Osteocyte (in vitro differentiated cells): ENCODE measurements around the gene TAF6. TPM values are rescaled to one million over a fixed set of nuclear protein-coding genes. Genes with fewer than 3 reads are reported as not detected.

Source experiments
- DNase-seq: peaks from one replicate; pipeline ENCODE4 v3.0.0; 2021; ENCODE audit warnings: mixed read lengths; ENCODE audit not compliant: unreplicated experiment; ENCODE audit errors: extremely low spot score
- H3K27ac Mint-ChIP-seq: one replicate; pipeline ENCODE4 v1.8.0; 2021; ENCODE audit warnings: mild to moderate bottlenecking, mixed read lengths; ENCODE audit not compliant: unreplicated experiment
- H3K27me3 Mint-ChIP-seq: one replicate; pipeline ENCODE4 v1.8.0; 2021; ENCODE audit warnings: mixed read lengths; ENCODE audit not compliant: unreplicated experiment
- H3K36me3 Mint-ChIP-seq: one replicate; pipeline ENCODE4 v1.8.0; 2021; ENCODE audit warnings: mixed read lengths; ENCODE audit not compliant: unreplicated experiment
- H3K4me1 Mint-ChIP-seq: one replicate; pipeline ENCODE4 v1.8.0; 2021; ENCODE audit warnings: mixed read lengths; ENCODE audit not compliant: unreplicated experiment
- H3K4me3 Mint-ChIP-seq: one replicate; pipeline ENCODE4 v1.8.0; 2021; ENCODE audit warnings: mild to moderate bottlenecking, moderate library complexity, mixed read lengths; ENCODE audit not compliant: unreplicated experiment
- H3K9me3 Mint-ChIP-seq: one replicate; pipeline ENCODE4 v1.8.0; 2021; ENCODE audit warnings: mixed read lengths; ENCODE audit not compliant: unreplicated experiment
- CTCF ChIP-seq: fragments of 200-600 bp; sonication (generic); IDR thresholded peaks from 2 replicates; pipeline ENCODE4 v1.5.0; 2021; ENCODE audit warnings: antibody characterized with exemption, mild to moderate bottlenecking, moderate library complexity
- total RNA-seq: library from RNA; stranded (reverse); gene quantifications from 2 replicates; pipeline ENCODE4 v1.2.1, GENCODE V29; 2021

The TAF6 gene
- total RNA-seq, 1 donor from 2014 or later, result 62.8 TPM

GRCh38 chr7:100107890-100108289 is 11.3 kb downstream of the TAF6 start:
- no peaks in the 10 kb centered on the region for H3K27me3 Mint-ChIP-seq
- H3K27ac Mint-ChIP-seq, result no peak overlapping the region
- H3K9me3 Mint-ChIP-seq, result no peaks in the 10 kb centered on the region
- no peak for TF ChIP-seq CTCF
- H3K36me3 Mint-ChIP-seq, result peaks cover 22% of the 10 kb centered on the region
- H3K4me3 Mint-ChIP-seq, result no peak overlapping the region
- DNase-seq, result no peak
- peaks cover 5% of the 10 kb centered on the region for H3K4me1 Mint-ChIP-seq

GRCh38 chr7:100107125-100107737 is 11.9 kb downstream of the TAF6 start:
- Mint-ChIP-seq H3K4me3 (no peak overlapping the region), H3K27me3 (no peaks in the 10 kb centered on the region), H3K9me3 (no peaks in the 10 kb centered on the region), H3K4me1 (peaks cover 10% of the 10 kb centered on the region), H3K27ac (no peak overlapping the region), H3K36me3 (peaks cover 22% of the 10 kb centered on the region)
- no peak for TF ChIP-seq CTCF
- DNase-seq, result no peak

- no peak for DNase-seq
- H3K4me1 Mint-ChIP-seq, result peaks cover 10% of the 10 kb centered on the region
- H3K36me3 Mint-ChIP-seq, result peaks cover 22% of the 10 kb centered on the region
- no peaks in the 10 kb centered on the region for H3K27me3 Mint-ChIP-seq
- no peak for TF ChIP-seq CTCF
- no peaks in the 10 kb centered on the region for H3K9me3 Mint-ChIP-seq
- H3K27ac Mint-ChIP-seq, result no peak overlapping the region
- H3K4me3 Mint-ChIP-seq, result no peak overlapping the region
Observed at GRCh38 chr7:100106633-100107032, 12.5 kb downstream of the TAF6 start.

- H3K27me3 Mint-ChIP-seq, result no peaks in the 10 kb centered on the region
- no peak for DNase-seq
- H3K9me3 Mint-ChIP-seq, result no peaks in the 10 kb centered on the region
- H3K36me3 Mint-ChIP-seq, result peaks cover 19% of the 10 kb centered on the region
- TF ChIP-seq CTCF, result no peak
- no peak overlapping the region for H3K27ac Mint-ChIP-seq
- H3K4me1 Mint-ChIP-seq, result peaks cover 10% of the 10 kb centered on the region
- H3K4me3 Mint-ChIP-seq, result no peak overlapping the region
Observed at GRCh38 chr7:100105534-100105933, 13.6 kb downstream of the TAF6 start.

GRCh38 chr7:100102950-100103840 is 16.0 kb downstream of the TAF6 start:
- peak overlapping the region; percentile 98 for H3K27ac Mint-ChIP-seq
- TF ChIP-seq CTCF, result no peak
- no peaks in the 10 kb centered on the region for H3K27me3 Mint-ChIP-seq
- DNase-seq, result no peak
- H3K4me3 Mint-ChIP-seq, result peak overlapping the region; percentile 91
- H3K36me3 Mint-ChIP-seq, result peaks cover 30% of the 10 kb centered on the region
- peaks cover 29% of the 10 kb centered on the region for H3K4me1 Mint-ChIP-seq
- H3K9me3 Mint-ChIP-seq, result no peaks in the 10 kb centered on the region
